Measurements from ENCODE around the gene TBC1D1.

The TBC1D1 gene

GRCh38 chr4:38135201-38135600, 244.3 kb downstream of the TBC1D1 start:
- ATAC-seq = no peak
- TF ChIP-seq GLIS3 (CRISPR knock-in tag; IDR thresholded peaks at IDR 0.05) = no peak
- no peak for TF ChIP-seq ZNF565 (CRISPR knock-in tag; conservative IDR thresholded peaks at IDR 0.05; ENCODE audit: low read depth)
- TF ChIP-seq ISL1 (CRISPR knock-in tag; IDR thresholded peaks at IDR 0.05) = no peak
- TF ChIP-seq PPARA (CRISPR knock-in tag; IDR thresholded peaks at IDR 0.05; ENCODE audit: borderline replicate concordance) = no peak
- TF ChIP-seq, protein P1, sequence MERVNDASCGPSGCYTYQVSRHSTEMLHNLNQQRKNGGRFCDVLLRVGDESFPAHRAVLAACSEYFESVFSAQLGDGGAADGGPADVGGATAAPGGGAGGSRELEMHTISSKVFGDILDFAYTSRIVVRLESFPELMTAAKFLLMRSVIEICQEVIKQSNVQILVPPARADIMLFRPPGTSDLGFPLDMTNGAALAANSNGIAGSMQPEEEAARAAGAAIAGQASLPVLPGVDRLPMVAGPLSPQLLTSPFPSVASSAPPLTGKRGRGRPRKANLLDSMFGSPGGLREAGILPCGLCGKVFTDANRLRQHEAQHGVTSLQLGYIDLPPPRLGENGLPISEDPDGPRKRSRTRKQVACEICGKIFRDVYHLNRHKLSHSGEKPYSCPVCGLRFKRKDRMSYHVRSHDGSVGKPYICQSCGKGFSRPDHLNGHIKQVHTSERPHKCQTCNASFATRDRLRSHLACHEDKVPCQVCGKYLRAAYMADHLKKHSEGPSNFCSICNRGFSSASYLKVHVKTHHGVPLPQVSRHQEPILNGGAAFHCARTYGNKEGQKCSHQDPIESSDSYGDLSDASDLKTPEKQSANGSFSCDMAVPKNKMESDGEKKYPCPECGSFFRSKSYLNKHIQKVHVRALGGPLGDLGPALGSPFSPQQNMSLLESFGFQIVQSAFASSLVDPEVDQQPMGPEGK (CRISPR knock-in tag; IDR thresholded peaks at IDR 0.05; ENCODE audit: borderline replicate concordance) = no peak
- TF ChIP-seq SNAI2 (CRISPR knock-in tag; IDR thresholded peaks at IDR 0.05) = no peak

- no peak for TF ChIP-seq TCF4 (CRISPR knock-in tag; IDR thresholded peaks at IDR 0.05; ENCODE audit: borderline replicate concordance)
- TF ChIP-seq, protein P1 (CRISPR knock-in tag; IDR thresholded peaks at IDR 0.05; ENCODE audit: borderline replicate concordance) = no peak
- TF ChIP-seq ZFP30 (CRISPR knock-in tag; IDR thresholded peaks at IDR 0.05) = no peak
- no peak for TF ChIP-seq ZC3H10 (CRISPR knock-in tag; IDR thresholded peaks at IDR 0.05)
- TF ChIP-seq CSRNP3 (CRISPR knock-in tag; IDR thresholded peaks at IDR 0.05) = no peak
- TF ChIP-seq ZNF70 (CRISPR knock-in tag; IDR thresholded peaks at IDR 0.05) = no peak
- TF ChIP-seq, protein P2, sequence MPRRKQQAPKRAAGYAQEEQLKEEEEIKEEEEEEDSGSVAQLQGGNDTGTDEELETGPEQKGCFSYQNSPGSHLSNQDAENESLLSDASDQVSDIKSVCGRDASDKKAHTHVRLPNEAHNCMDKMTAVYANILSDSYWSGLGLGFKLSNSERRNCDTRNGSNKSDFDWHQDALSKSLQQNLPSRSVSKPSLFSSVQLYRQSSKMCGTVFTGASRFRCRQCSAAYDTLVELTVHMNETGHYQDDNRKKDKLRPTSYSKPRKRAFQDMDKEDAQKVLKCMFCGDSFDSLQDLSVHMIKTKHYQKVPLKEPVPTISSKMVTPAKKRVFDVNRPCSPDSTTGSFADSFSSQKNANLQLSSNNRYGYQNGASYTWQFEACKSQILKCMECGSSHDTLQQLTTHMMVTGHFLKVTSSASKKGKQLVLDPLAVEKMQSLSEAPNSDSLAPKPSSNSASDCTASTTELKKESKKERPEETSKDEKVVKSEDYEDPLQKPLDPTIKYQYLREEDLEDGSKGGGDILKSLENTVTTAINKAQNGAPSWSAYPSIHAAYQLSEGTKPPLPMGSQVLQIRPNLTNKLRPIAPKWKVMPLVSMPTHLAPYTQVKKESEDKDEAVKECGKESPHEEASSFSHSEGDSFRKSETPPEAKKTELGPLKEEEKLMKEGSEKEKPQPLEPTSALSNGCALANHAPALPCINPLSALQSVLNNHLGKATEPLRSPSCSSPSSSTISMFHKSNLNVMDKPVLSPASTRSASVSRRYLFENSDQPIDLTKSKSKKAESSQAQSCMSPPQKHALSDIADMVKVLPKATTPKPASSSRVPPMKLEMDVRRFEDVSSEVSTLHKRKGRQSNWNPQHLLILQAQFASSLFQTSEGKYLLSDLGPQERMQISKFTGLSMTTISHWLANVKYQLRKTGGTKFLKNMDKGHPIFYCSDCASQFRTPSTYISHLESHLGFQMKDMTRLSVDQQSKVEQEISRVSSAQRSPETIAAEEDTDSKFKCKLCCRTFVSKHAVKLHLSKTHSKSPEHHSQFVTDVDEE (CRISPR knock-in tag; IDR thresholded peaks at IDR 0.05) = no peak
- no peak for TF ChIP-seq ZFP3 (CRISPR knock-in tag; IDR thresholded peaks at IDR 0.05)
- TF ChIP-seq ZNF565 (CRISPR knock-in tag; conservative IDR thresholded peaks at IDR 0.05; ENCODE audit: low read depth) = no peak
- no peak for TF ChIP-seq BACH2 (CRISPR knock-in tag; IDR thresholded peaks at IDR 0.05; ENCODE audit: borderline replicate concordance)
- ATAC-seq = no peak
These were observed 245.7 kb downstream of the TBC1D1 start for GRCh38 chr4:38136604-38137003.

- ATAC-seq = no peak
- TF ChIP-seq, protein P2 (CRISPR knock-in tag; IDR thresholded peaks at IDR 0.05) = no peak
- TF ChIP-seq TOX (CRISPR knock-in tag; IDR thresholded peaks at IDR 0.05; ENCODE audit: borderline replicate concordance) (no peak), ISL1 (CRISPR knock-in tag; IDR thresholded peaks at IDR 0.05) (no peak), POU6F1 (CRISPR knock-in tag; IDR thresholded peaks at IDR 0.05; ENCODE audit: borderline replicate concordance, low read depth) (no peak), ZFP3 (CRISPR knock-in tag; IDR thresholded peaks at IDR 0.05) (no peak)
These were observed 246.2 kb downstream of the TBC1D1 start for GRCh38 chr4:38137080-38137479.
